Activated gamma-delta T cell treated with Interleukin-2 at 50 U/mL for 16 hours (primary cell): ENCODE measurements around the gene PTPRQ.

Experiments
- DNase-seq: peaks from one replicate; pipeline ENCODE4 v3.0.0-alpha.2; 2020

PTPRQ gene

DNA sequence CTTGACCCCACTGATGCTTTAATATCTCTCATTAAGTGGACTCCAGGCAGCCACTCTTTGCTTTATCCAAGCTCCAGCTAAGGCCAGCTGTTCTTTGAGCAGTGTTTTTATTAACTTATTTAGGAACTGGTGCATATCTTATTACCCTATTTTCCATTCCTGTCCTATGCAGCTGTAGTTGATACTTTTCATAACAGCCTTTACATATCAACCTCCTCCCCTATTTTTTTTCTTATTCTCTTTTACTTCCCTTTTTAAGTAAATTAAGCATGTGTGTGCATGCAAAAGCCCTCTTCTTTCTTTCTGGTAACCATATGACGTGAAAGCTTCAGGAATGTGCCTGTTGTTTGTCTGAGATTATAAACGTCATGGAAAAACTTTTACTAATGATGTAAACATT lies 121.2 kb downstream of the PTPRQ start:
- DNase-seq: no peak

DNA sequence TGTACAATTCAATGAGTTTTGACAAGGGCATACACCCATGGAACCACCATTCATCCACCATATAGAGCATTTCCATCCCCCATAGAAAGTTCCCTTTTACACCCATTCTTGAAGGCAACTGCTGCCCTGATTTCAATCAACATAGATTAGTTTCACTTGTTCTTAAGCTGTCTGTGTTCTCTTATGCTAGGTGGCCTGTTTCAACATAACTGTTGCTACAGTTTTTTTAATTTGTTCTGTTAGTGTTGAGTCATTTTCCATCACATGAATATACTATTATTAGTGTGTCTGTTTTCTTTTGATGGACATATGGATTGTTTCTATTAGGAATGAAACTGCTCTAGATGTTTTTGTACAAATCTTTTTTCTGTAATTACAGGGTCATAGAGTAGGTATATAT lies 123.4 kb downstream of the PTPRQ start:
- DNase-seq: no peak

DNA sequence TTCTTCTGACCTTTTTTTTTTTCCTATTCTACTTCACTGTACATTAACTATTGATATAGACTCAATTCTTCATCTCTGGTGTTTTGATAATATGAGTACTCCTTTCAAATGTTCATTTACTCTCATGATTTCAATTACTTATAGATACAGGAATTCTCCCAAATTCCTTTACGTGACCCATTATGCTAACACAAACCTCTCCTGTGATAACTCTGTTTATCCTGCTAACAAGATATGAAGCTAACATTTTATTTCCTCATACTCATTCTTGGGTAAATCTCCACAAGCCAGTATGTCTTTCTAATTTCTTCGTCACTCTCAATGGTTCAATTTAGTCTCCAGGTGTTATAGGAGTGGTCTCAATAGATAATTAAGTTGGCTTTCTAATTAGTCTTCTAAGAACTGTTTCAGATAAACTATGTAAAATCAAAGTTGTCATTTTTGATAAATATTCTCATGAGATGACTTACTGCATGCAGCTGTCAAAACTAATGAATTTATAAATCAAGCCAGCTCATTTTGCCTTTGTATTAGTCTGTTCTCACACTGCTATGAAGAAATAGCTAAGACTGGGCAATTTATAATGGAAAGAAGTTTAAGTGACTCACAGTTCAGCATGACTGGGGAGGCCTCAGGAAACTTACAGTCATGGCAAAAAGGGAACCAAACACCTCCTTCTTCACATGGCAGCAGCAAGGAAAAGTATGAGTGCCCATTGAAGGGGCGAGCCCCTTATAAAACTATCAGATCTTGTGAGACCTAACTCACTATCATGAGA lies 132.8 kb downstream of the PTPRQ start:
- no peak for DNase-seq

DNA sequence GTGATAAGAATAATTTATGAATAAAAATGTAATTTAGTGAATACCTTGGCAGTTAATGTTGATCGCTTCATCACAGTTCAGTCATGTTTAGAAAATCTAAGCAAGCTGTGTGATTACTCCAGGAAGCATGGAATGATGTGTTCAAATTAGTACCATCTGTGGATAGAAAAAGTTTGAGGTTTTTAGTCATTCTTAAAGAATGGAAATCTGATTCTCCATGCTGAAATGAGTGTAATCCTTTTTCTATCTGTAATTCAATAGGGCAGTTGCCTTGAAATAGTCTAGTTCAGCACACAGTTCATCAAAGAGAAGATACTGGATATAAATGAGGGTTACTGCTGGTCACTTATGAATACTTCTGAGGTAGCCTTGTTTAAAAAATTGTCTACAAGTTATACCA lies 136.2 kb downstream of the PTPRQ start:
- DNase-seq: no peak

DNA sequence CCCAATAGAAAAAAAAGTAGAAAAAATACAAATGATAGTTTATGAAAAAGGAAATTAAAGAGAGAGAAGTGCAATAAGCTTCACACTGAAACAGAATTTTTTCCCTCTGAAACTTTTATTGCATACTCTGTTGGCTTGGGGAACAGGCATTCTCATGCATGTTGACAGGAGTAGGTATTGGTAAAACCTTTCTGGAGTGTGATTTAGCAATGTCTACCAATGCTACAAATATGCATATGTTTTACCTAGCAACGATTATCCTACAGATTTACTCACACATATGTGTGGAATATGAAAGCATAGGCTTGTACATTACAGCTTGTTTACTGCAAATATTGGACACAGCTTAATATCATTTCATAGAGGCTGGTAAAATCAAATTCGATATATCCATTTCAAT lies 137.7 kb downstream of the PTPRQ start:
- DNase-seq: no peak

DNA sequence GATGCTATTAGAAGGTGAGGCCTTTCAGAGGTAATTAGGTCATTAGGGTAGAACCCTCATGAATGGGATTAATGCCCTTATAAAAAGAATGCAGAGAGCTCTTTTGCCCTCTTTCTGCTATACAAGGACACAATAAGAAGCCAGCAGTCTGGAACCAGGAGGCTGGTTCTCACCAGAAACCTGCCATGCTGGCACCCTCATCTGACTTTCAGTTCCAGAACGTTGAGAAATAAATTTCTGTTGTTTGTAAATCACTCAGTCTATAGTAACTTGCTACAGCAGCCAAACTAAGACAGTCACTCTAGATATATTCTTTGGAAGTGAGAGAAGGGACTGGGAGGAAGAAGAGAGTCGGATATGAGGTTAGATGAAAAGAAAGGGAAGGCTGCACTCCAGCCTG lies 138.4 kb downstream of the PTPRQ start:
- DNase-seq: no peak

DNA sequence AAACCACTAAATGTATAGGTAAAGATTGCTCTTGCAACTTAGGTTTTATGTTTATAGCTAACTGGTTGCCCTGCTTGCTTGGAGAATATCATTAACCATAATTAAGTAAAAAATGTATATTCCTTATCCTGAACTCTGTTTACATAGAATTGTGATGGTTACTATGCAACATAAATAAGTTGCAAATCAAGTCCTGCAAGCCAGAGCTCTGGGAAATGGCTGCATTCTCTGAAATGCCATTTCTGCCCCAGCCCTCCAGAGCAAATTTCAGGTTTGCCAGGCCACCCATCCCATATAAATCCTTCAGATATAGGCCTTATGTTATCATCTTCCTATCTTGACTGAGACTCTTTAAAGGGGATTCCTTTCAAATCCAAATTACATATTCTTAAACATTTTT lies 145.0 kb downstream of the PTPRQ start:
- no peak for DNase-seq

DNA sequence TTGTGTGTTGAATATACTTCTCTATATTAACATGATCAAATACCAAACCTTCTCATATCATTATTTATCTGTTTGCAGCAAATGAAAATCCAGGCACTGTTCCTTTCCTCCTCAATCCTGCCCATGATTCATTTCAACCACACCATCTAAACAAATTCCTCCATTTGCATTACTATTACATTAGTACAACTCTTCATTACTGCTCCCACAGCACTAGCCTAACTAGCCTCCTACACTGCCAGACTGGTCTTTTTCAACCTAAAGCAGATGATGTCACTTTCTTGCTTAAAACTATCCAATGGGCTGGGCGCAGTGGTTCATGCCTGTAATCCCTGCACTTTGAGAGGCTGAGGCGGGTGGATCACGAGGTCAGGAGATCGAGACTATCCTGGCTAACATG lies 146.1 kb downstream of the PTPRQ start:
- DNase-seq: no peak

DNA sequence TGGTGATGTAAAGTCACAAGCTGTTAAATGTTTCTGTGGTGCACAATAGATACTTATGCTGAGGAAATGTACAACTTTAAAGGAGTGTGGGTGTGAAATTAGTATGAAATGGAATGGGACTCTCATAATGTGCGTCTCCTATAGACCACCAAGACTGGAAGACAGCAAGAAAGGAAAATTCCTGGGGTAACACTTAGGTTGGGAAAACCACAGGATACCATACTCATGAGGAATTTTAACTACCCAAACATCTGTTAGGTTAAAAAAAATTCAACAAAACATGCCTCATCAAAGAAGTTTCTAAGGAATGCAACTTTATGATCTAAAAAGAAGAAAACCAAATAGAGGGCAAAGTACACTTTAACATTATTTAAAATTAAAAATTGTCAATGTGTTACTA lies 149.7 kb downstream of the PTPRQ start:
- DNase-seq: no peak

DNA sequence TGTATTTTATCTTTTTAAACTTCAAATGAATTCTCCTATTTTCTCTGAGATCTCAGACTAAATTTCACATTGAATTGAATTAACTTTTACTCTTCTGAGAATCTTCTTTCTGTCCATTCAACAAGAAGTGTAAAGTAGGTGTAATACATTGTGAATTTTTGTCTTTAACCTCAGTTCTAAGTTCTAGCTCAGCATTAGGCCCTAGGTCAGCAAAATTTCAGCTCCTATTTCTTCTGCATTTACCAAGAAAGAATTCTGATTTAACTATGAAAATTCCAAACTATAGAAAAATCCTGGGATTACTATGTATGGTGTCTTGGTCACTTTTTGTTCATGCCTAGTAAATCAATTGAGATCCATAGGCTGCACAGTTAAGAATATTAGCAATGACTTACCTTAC lies 152.5 kb downstream of the PTPRQ start:
- DNase-seq: no peak

DNA sequence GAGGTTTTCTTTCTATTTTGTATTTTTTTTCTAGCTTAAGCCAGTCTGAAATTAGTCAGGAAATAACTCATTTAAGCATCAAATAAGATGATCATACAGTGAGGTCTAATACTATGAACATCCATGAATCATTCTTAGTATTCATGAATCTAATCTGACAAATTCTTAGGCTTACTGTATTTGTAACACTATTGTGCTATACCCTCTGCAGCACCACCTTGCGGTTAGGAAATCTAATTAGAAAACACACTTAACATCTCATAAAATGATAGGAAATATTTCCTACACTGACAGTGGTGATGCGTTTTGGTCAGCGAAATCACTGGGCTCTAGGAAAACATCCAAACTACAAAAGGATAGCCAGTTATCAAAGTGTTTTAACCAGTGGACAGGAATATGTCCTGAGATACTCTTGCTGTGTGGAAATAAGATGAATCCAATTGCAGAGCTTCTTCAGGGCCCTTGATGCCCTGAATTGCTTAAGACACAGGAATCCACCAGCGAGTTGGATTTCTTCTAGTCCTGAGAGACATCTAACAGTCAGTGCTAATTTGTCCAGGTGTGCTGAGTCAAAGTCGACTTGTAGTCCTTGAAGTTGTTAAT lies 154.1 kb downstream of the PTPRQ start:
- DNase-seq: no peak

DNA sequence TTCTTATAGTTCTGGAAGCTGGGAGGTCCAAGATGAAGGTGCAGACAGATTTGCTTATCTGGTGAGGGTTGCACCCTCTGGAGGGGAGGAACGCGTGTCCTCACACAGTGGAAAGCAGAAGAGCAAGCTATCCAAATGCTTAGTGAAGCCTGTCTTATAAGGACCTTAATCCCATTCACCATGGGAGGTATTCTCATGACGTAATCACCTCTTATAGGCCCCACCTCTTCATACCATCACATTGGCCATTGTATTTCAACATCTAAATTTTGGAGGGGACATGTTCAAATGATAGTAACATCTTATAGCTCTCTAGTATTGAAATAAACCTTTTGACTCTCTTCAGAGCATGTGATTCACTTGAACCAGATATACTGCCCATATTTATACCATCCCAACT lies 158.4 kb downstream of the PTPRQ start:
- no peak for DNase-seq

DNA sequence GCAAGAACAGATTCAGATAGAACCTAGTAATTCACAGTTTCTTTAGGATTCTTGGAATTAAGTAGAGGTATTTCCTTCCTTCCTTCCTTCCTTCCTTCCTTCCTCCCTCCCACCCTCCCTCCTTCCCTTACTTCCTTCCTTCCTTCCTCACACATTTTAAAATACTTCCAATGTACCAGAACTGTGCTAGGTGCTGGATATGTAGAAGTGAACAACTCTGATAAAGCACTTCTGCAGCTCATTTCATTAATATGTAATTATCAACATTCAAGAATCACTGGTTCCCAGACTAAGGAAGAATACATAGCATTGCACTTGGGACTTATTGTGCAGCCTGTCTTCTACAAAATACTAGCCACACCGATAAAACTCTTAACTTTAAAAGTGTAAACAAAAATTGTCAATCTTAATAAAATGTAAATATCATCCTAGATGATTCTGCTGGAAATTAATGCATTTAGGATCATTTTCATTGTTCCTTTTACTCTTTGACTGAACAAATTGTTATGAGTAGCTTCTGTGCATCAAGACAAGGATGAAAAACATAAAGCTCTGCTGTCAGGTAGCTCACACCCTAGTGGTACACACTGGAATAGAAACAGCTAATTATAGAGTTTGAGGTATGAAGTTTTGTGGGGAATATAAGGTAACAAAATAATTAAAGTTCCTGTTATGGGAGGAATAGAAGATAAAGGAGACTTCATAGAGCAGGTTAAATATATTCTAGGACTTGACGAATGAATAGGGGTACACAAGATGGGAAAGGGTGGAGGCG lies 163.5 kb downstream of the PTPRQ start:
- DNase-seq: no peak

DNA sequence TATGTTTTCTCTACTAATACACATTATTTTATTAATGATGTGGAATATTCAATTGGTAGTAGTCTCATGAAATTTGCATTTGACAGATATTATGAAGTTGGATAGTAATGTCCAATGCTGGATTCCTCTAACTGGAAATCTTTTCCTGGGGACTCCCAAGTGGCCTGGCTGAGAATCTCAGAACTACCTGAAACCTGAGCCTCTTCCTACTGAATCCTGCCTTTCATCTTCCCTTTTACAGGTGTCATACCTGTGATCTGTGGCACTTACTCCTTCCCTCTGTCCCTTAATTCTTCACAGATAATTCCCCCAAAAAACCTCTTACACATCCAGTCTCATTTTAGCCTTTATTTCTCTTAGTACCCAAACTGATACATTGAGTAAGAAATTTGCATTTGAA lies 173.7 kb downstream of the PTPRQ start:
- DNase-seq: no peak

DNA sequence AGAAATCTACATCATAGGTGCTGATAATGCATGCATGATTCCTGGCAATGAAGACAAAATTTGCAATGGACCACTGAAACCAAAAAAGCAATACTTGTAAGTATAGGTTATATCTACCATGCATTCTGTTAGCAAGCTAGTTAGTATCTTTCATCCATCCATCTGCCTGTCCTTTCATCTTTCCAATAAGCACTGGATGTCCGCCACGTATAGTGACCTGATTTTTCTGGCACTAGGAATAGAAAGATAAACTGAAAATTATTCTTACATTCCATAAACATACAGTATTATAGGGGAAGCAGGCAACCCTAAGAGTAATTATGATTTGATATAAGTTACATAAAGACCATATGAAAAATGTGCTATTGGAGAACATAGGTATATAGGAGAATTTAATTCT lies 176.2 kb downstream of the PTPRQ start:
- DNase-seq: no peak

DNA sequence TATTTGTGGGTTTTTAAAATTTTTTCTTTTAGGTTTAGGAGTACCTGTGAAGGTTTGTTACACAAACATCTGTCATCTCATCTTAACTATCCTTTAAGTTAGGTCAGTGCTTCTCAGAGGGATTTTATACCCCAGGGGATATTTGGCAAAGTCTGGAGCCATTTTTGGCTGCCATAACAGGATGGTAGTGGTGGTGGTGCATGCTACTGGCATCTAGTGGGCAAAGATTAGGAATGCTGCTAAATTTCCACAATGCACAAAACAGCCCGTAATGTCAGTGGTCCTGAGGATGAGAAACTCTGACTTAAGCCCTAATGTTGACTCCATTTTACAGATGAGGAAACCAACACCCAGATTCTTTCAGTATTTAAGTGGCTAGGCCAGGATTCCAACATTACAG lies 178.2 kb downstream of the PTPRQ start:
- no peak for DNase-seq

DNA sequence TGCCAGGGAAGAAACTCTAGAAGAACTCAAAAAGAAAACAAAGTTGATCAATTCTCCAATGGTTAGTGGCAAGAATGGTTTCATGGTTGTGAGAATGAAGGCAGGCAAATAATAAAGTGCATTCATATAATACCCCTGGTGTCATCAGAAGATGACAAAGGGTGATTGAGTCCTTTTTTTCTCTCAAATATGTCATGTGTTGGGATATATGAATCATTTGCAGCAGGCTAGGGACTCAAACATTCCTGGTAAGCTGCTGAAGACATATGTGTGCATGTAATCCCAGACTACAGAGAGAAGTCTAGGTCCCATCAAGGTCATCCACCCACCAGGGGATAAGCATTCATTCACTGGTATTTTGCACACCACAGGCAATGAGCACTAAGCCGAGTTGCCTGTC lies 181.0 kb downstream of the PTPRQ start:
- DNase-seq: no peak

DNA sequence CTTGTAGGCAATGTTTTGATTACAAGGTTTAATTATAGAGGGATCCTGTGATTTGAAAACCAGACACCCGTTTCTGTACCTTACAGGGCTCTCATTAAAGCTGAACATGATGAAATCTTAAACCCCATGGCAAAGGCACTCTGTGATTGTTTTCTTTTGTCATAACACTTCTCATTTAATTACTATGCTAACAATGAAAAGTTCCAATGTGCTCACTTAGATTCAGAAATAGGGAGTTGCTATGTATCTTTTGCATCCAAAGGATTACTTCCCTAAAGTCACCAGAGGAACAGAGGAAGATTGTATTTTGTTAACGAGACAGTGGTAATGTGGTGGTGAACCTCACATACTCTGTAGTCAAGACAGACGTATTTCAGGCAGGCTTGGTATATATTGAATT lies 181.9 kb downstream of the PTPRQ start:
- no peak for DNase-seq

DNA sequence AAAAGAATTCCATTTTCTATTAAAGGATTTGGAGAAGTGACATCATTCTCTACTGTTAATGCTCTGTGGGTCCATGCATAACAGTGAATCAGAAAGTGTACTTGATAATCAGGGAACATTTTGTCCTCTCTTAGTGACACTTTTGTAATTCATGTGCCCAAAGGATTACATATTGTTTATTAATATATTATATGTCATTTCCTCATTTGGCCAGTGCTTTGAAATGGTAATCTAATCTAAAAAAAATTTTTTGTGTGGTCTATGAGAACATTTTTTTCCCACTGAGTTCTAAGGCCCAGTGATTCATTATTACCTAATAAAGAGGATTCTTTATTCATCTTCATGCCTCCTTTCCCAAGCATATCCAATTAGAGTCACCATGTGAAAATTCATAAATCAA lies 183.7 kb downstream of the PTPRQ start:
- no peak for DNase-seq

DNA sequence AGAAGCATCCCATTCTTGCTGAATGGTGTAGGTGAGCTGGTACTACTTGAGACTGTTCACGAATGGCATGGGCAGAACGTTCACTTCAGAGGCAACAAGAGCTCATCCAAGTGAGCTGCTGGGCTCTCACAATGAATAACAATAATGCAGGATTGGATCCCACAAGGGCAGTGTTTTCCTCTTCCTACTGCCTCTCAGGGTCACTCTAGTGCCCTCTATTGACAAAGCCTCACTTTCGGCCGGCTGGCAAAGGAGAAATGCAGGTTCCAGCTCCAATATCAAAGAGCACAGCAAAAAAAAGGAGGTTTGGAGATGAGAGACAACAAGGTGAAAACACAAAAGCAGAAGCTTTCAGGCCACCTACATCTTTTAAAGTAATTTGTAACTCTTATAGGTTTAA lies 188.8 kb downstream of the PTPRQ start:
- no peak for DNase-seq

DNA sequence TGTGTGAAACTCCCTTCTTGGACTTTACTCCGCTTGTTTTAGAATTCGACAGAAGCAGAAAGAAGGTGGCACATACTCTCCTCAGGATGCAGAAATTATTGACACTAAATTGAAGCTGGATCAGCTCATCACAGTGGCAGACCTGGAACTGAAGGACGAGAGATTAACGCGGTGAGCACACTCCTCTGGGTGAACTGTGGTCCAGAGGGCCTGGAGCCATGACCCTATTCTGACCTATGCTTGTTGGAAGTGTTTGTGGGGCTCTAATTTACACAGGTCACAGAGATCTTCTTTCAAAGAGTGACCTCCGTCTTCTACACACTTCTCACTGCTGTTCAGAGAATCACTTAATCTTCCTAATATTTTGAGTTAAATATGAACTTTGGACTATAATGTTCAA lies 190.9 kb downstream of the PTPRQ start:
- no peak for DNase-seq

DNA sequence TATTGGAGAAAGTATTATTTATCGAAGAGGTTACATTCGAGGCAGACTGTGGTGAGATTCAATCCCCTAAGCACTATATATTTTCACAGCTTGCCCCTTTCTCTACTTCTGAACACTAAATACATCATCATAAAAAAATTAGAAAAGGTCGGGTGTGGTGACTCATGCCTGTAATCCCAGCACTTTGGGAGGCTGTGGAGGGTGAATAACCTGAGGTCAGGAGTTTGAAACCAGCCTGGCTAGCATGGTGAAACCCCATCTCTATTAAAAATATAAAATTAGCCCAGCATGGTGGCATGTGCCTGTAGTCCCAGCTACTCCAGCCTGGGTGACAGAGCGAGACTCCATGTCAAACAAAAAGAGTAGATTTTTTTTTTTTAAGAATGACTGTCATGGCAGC lies 192.8 kb downstream of the PTPRQ start:
- no peak for DNase-seq

DNA sequence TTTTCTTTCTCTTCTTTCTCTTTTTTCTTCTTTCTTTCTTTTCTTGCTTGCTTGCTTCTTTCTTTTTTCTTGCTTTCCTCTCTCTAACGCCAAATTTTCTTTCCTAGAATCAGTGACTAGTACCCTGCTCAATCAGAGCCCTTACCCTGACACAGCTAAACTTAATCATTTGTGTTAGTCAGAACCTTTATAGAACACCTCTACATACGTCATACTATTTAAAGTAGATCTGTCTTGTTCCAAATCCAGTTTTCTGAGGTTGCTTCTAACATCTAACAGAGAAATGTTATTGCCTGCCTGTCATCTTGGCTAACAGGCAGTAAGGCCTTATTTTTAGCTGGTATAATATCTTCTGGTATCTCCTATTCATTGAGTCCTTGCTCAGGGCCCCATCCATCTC lies 197.9 kb downstream of the PTPRQ start:
- DNase-seq: no peak

DNA sequence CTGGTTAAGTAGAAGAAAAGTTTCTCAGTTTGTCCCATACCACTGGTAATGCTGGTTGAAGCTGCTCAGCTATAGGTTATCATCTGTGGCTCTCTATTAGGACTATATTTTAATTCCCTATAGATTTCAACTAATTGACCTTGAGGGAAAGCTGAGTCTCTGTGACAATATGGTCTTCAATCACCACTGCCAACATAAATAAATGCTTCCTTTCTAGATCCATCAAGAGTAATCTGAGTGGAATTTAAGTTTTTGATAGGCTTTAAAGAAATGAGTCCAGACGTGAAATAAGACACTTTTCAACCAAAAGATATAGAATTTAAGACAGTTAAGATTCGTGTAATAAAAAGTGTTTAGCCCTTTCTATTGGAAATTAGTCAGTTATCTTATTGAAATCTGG lies 199.9 kb downstream of the PTPRQ start:
- no peak for DNase-seq
